Measurements from ENCODE around the gene STAMBPL1.

The STAMBPL1 gene

DNA sequence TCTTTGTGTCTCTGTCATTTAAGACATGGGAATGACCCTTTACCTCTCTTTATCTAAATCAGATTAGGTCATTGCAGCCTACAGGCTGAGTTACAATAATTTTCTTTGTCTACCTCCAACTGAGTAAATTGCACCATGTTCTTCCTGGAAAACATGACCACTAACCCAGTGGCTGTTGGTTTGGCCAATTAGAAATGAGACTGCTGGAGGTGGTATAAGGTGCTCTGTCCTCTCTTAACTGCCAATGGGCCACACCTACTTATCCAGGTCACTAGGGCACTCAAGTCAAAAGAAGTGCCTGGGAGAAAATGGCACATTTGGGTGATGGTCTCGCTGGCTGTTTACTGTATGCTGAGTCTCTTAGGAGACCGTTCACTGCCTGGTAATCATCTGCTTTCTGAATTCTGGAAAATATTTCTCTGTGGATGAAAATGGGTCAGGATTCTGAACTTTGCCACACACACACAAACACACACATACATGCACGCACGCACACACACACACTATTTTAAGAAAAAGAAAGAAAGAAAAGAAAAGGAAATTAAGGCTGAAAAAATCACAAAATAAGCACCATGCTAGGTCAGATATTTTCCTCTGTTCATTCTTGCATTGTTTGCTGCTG lies 16.4 kb downstream of the STAMBPL1 start:
- peak overlapping the region; percentile 15 for H3K4me3 Mint-ChIP-seq
- DNase-seq (ENCODE audit: low spot score in 2 of 2) (no peak), ATAC-seq (no peak)
- peaks cover 7% of the 10 kb centered on the region for H3K36me3 Mint-ChIP-seq
- peaks cover 48% of the 10 kb centered on the region for H3K4me1 Mint-ChIP-seq
- no peak overlapping the region for H3K27ac Mint-ChIP-seq
- no peaks in the 10 kb centered on the region for H3K9me3 Mint-ChIP-seq

DNA sequence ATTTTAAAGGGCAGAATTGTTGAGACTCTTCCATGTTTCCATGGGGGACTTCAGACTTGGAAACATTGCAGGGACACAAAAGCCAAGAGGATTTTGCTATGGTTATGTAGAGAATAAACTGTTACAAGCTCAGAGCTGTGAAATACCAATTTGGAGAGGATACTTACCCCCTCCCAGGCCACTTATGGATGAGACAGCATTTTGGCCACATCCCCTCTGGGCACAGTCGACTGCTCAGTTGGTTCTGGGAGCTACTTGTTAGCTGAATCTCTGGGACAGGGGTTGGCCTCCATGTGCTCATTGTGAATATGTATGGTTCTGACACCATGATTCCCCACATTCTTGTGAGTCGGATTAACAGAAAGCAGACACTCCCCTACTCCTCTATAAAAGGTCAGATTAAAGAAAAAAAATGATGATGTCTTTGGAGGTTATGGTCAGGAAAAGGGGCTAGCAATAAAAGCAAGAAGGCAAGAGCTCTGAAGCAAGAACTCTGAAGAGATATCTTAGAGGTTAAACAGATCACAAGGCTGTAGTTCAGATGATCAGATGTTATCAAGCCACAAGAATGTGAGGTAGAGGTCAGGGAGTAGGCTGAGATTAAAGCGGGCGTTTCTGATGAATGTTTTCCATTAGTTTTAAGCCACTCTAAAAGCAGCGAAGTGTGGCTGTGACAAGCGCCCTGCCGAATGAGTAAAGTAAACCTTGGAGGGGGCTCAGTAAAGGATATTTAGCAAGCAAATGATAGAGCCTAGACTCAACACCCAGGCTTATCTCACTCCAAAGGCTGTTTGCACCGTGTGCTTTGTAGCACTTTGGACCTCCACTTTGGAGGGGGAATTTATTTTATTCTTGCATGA lies 17.2 kb downstream of the STAMBPL1 start:
- Mint-ChIP-seq H3K4me1 (peaks cover 48% of the 10 kb centered on the region), H3K4me3 (peak overlapping the region; percentile 15)

GRCh38 chr10:88898727-88899126 lies 18.7 kb downstream of the STAMBPL1 start:
- no peak for DNase-seq (ENCODE audit: low spot score in 2 of 2)
- Mint-ChIP-seq H3K9me3 (no peaks in the 10 kb centered on the region), H3K4me3 (no peak overlapping the region), H3K4me1 (peaks cover 47% of the 10 kb centered on the region), H3K36me3 (peaks cover 25% of the 10 kb centered on the region), H3K27ac (no peak overlapping the region)
- ATAC-seq = no peak

More for the DNA sequence above, 17.2 kb downstream of the STAMBPL1 start:
- Mint-ChIP-seq H3K36me3 (peaks cover 15% of the 10 kb centered on the region), H3K27ac (peak overlapping the region; percentile 10), H3K9me3 (no peaks in the 10 kb centered on the region)
- DNase-seq (ENCODE audit: low spot score in 2 of 2) = no peak
- ATAC-seq = peak; percentile 78

DNA sequence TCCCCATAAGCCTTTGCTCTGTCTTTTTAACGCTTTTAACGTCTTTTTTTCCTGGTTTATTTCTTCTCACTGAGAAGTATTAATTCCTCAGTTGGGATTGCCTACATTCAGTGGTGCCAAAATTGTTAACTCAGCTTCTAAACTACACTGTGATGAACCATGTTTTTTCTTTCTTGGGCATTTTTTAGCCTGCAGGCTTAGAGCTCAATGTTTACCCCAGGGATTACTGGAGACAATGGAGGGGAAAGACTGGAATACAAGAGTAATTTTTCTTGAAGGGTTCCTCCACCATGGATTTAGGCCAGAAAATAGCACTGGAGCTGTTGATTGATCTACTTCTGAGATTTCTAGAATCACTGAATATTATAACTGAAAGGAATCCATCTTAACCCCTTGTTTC lies 19.8 kb downstream of the STAMBPL1 start:
- no peaks in the 10 kb centered on the region for H3K9me3 Mint-ChIP-seq
- peaks cover 37% of the 10 kb centered on the region for H3K36me3 Mint-ChIP-seq
- no peak overlapping the region for H3K4me3 Mint-ChIP-seq
- peaks cover 47% of the 10 kb centered on the region for H3K4me1 Mint-ChIP-seq
- H3K27ac Mint-ChIP-seq = no peak overlapping the region
- ATAC-seq (no peak), DNase-seq (ENCODE audit: low spot score in 2 of 2) (no peak)

DNA sequence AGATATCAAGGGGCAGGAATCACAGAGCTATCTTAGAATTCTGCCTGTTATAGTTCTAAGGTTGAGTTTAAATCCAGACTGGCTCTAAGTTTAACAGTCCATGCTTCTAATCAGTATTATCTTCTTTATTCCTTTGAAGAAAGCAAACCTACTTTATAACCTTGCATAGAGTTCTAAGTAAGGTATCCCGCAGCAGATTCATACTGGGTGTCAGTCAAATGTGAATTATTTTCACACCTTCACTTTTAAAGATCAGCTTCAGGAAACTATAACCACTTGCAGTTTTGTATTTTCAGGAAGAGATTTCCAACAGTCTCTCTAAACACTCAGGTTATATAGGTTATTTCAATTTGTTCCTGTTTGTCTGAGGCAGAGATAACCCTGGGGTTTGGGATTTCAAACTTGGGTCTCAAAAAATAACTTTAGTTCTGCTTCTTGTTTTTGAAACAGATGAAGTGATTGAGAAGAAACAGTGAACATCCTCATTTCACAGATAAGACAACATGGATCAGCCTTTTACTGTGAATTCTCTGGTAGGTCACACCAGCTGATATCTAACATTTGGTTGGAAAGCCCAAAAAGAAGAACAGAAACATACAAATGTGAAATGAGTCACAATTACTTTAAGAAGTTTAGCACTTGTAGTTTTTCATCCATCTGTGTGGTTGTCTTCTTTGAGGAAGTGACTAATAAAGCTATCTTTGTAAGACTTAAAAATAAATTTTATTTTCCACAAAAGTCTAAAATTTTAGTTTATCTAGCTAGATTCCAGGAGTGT lies 21.4 kb downstream of the STAMBPL1 start:
- H3K27ac Mint-ChIP-seq = peak overlapping the region; percentile 58
- DNase-seq (ENCODE audit: low spot score in 2 of 2) (no peak), ATAC-seq (peak; percentile 81)
- peaks cover 46% of the 10 kb centered on the region for H3K4me1 Mint-ChIP-seq
- peaks cover 51% of the 10 kb centered on the region for H3K36me3 Mint-ChIP-seq
- no peaks in the 10 kb centered on the region for H3K9me3 Mint-ChIP-seq
- H3K4me3 Mint-ChIP-seq = peak overlapping the region; percentile 34

- Mint-ChIP-seq H3K27ac (peak overlapping the region; percentile 58), H3K4me1 (peaks cover 38% of the 10 kb centered on the region), H3K4me3 (peak overlapping the region; percentile 34), H3K9me3 (no peaks in the 10 kb centered on the region), H3K36me3 (peaks cover 59% of the 10 kb centered on the region)
- ATAC-seq = peak; percentile 33
- DNase-seq (ENCODE audit: low spot score in 2 of 2) = no peak
Observed at GRCh38 chr10:88901984-88902789, 22.1 kb downstream of the STAMBPL1 start.

GRCh38 chr10:88903715-88904114 lies 23.7 kb downstream of the STAMBPL1 start:
- DNase-seq (ENCODE audit: low spot score in 2 of 2) (no peak), ATAC-seq (no peak)
- Mint-ChIP-seq H3K4me1 (peaks cover 25% of the 10 kb centered on the region), H3K27ac (peak overlapping the region; percentile 48), H3K36me3 (peaks cover 75% of the 10 kb centered on the region), H3K4me3 (no peak overlapping the region), H3K9me3 (no peaks in the 10 kb centered on the region)

DNA sequence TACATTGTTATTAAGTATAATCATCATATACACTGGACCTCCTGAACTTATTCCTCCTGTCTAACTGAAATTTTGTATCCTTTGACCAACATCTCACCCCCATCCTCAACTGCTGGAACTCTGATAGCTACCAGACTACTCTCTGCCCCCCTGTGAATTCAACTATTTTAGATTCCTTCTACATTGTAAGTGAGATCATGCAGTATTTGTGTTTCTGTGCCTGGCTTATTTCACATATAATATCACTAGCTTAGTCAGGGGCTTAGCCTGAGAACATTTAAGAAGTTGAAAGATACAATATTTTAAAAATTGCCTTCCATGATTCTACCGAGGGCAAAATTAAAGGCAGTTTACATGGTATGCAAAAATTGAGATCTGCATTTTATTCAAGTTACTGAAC lies 26.9 kb downstream of the STAMBPL1 start:
- no peak overlapping the region for H3K4me3 Mint-ChIP-seq
- no peak overlapping the region for H3K27ac Mint-ChIP-seq
- peaks cover 86% of the 10 kb centered on the region for H3K36me3 Mint-ChIP-seq
- H3K9me3 Mint-ChIP-seq = no peaks in the 10 kb centered on the region
- DNase-seq (ENCODE audit: low spot score in 2 of 2) = no peak
- peaks cover 4% of the 10 kb centered on the region for H3K4me1 Mint-ChIP-seq
- no peak for ATAC-seq

DNA sequence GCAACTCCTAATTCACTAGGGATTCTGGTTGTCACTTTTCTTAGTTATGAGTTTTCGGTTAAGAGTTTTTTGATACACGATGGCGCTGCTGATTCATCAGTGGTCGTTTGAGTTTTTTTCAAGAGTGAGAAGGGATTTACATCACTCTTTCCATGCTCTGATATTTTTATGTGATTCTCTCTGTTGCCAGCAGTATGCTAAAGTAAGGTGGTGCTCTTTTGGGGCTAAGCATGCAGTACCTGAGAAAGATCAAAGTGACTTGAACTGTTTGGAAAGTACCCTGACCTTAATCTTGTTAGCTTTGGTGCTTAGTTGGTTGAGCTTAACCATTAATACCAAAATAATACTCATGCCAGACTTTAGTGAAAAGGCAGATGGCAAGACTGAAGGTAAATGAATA lies 28.1 kb downstream of the STAMBPL1 start:
- H3K4me1 Mint-ChIP-seq = no peaks in the 10 kb centered on the region
- H3K36me3 Mint-ChIP-seq = peaks cover 81% of the 10 kb centered on the region
- no peak overlapping the region for H3K27ac Mint-ChIP-seq
- DNase-seq (ENCODE audit: low spot score in 2 of 2) = no peak
- no peak overlapping the region for H3K4me3 Mint-ChIP-seq
- ATAC-seq = no peak
- H3K9me3 Mint-ChIP-seq = no peaks in the 10 kb centered on the region

DNA sequence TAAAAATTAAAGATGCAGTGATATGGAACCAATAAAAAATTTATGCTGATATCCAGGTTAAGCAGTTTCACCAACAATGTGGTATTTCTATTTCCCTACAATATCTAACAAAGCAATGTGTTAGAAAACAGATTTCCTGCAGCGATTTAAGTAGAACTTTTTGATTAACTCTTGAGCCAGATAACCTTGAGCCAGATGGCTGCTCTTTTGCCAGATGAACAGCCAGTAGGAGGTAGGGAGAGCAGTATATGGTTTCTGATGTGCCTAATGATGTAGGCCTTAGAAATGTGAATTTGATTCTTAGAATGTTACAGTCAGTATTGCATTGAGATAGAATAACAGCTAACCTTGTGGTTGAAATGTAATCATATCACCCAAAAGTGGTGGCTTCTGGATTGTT lies 31.1 kb downstream of the STAMBPL1 start:
- Mint-ChIP-seq H3K9me3 (no peaks in the 10 kb centered on the region), H3K27ac (no peak overlapping the region), H3K36me3 (peaks cover 71% of the 10 kb centered on the region), H3K4me1 (no peaks in the 10 kb centered on the region), H3K4me3 (no peak overlapping the region)
- ATAC-seq (no peak), DNase-seq (ENCODE audit: low spot score in 2 of 2) (no peak)

DNA sequence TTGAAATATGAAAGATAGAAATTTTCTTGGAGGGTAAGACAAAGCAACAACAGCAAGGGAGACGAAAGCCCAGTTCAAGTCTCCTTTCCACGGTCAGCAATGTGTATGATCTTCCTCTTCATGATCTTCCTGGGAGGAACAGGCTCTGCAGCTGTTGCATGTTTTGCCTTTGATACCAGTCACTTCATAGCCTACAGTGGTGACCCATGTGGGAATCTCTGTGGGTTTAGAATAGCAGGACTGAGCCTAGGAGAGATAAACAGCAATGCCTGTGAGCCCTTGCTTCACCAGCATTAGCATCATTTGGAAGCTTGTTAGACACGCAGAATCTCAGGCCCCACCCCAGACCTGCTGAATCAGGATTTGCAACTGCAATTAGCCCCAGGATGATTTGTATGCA lies 31.8 kb downstream of the STAMBPL1 start:
- Mint-ChIP-seq H3K36me3 (peaks cover 72% of the 10 kb centered on the region), H3K4me1 (no peaks in the 10 kb centered on the region), H3K27ac (no peak overlapping the region), H3K9me3 (no peaks in the 10 kb centered on the region), H3K4me3 (no peak overlapping the region)
- DNase-seq (ENCODE audit: low spot score in 2 of 2) (no peak), ATAC-seq (no peak)

GRCh38 chr10:88913127-88913526 lies 33.1 kb downstream of the STAMBPL1 start:
- Mint-ChIP-seq H3K9me3 (no peaks in the 10 kb centered on the region), H3K4me3 (no peak overlapping the region), H3K27ac (no peak overlapping the region), H3K36me3 (peaks cover 65% of the 10 kb centered on the region), H3K4me1 (no peaks in the 10 kb centered on the region)
- no peak for ATAC-seq
- no peak for DNase-seq (ENCODE audit: low spot score in 2 of 2)

- ATAC-seq (no peak), DNase-seq (ENCODE audit: low spot score in 2 of 2) (no peak)
- Mint-ChIP-seq H3K36me3 (peaks cover 58% of the 10 kb centered on the region), H3K4me1 (no peaks in the 10 kb centered on the region), H3K4me3 (no peak overlapping the region), H3K9me3 (no peaks in the 10 kb centered on the region), H3K27ac (no peak overlapping the region)
Observed at GRCh38 chr10:88913788-88914187, 33.7 kb downstream of the STAMBPL1 start.

- Mint-ChIP-seq H3K36me3 (peaks cover 65% of the 10 kb centered on the region), H3K4me1 (no peaks in the 10 kb centered on the region), H3K4me3 (no peak overlapping the region), H3K9me3 (no peaks in the 10 kb centered on the region), H3K27ac (peak overlapping the region; percentile 26)
- ATAC-seq (no peak), DNase-seq (ENCODE audit: low spot score in 2 of 2) (no peak)
Observed at GRCh38 chr10:88915781-88916180, 35.7 kb downstream of the STAMBPL1 start.

GRCh38 chr10:88916231-88916630 lies 36.2 kb downstream of the STAMBPL1 start:
- DNase-seq (ENCODE audit: low spot score in 2 of 2) (no peak), ATAC-seq (no peak)
- Mint-ChIP-seq H3K4me3 (no peak overlapping the region), H3K27ac (peak overlapping the region; percentile 26), H3K4me1 (no peaks in the 10 kb centered on the region), H3K9me3 (no peaks in the 10 kb centered on the region), H3K36me3 (peaks cover 64% of the 10 kb centered on the region)
